B cell (primary cell): ENCODE data around the gene ANKRD49. TPM values are rescaled to one million over a fixed set of nuclear protein-coding genes. Genes with fewer than 3 reads are reported as not detected.

Source experiments
- ATAC-seq: fragments of 200-7000 bp; cut with Tn5 transposase; one replicate; pipeline ENCODE4 v1.10.0; 2021; ENCODE audit warnings: low read depth, mild to moderate bottlenecking, moderate number of reproducible peaks, moderate library complexity
- CTCF ChIA-PET: fragments of 350-600 bp; sonication (Branson Sonifier 250); formaldehyde crosslinking; loops from one replicate; lab custom pipeline; 2021; ENCODE audit warnings: antibody characterized with exemption, inconsistent platforms; lab: Charles Lee
- POLR2A ChIA-PET: fragments of 350-600 bp; sonication (Branson Sonifier 250); formaldehyde crosslinking; loops from one replicate; lab custom pipeline; 2021; ENCODE audit warnings: antibody characterized with exemption; lab: Charles Lee
- DNase-seq: peaks from one replicate; pipeline ENCODE4 v3.0.0; 2013
- H2AFZ ChIP-seq: 2 replicates; pipeline ENCODE4 v1.6.1; 2012; ENCODE audit warnings: mild to moderate bottlenecking, low read depth, low read length; ENCODE audit not compliant: insufficient read depth, poor library complexity, severe bottlenecking
- H3K27ac ChIP-seq, 2 donors: 1 replicate in 1 of 2; 2 replicates in 1 of 2; pipeline ENCODE4 v1.5.1; 2012 to 2013; ENCODE audit warnings: low read length in 2 of 2, mild to moderate bottlenecking in 2 of 2, moderate library complexity in 1 of 2
- H3K27me3 ChIP-seq, 4 experiments: fragments of 200-600 bp in 1 of 4; sonication (generic) in 1 of 4; replicated peaks in 1 of 4; 1 replicate in 2 of 4; 2 replicates in 2 of 4; pipeline versions ENCODE4 v1.6.1 to v1.7.0; 2013 to 2016; ENCODE audit warnings: low read length in 3 of 4, mild to moderate bottlenecking in 2 of 4, mixed read lengths in 1 of 4, moderate library complexity in 1 of 4; ENCODE audit not compliant: insufficient read depth in 4 of 4, control insufficient read depth in 3 of 4; ENCODE audit errors: control extremely low read depth in 1 of 4
- H3K36me3 ChIP-seq, 2 experiments: replicated peaks in 1 of 2; 1 replicate in 1 of 2; 2 replicates in 1 of 2; pipeline versions ENCODE4 v1.6.1 to v1.7.1; 2013; ENCODE audit warnings: low read length in 1 of 2; ENCODE audit not compliant: insufficient read depth in 2 of 2, control insufficient read depth in 1 of 2; ENCODE audit errors: control extremely low read depth in 1 of 2, extremely low read depth in 1 of 2
- H3K4me1 ChIP-seq, 2 donors: fragments of 200-600 bp in 1 of 2; sonication (generic) in 1 of 2; 1 replicate in 1 of 2; 2 replicates in 1 of 2; pipeline versions ENCODE4 v1.5.1 to v1.6.1; 2013 to 2017; ENCODE audit warnings: low read length in 2 of 2; ENCODE audit not compliant: control insufficient read depth in 2 of 2, insufficient read depth in 2 of 2
- H3K4me2 ChIP-seq: replicated peaks from 2 replicates; pipeline ENCODE3; 2012; ENCODE audit warnings: mild to moderate bottlenecking, low read depth, low read length; ENCODE audit not compliant: poor library complexity, severe bottlenecking
- H3K4me3 ChIP-seq, 5 experiments: fragments of 200-600 bp in 1 of 5; sonication (generic) in 1 of 5; 1 replicate in 3 of 5; 2 replicates in 2 of 5; pipeline versions ENCODE4 v1.5.1 to v1.7.0; 2011 to 2016; ENCODE audit warnings: low read length in 4 of 5, mild to moderate bottlenecking in 4 of 5, low read depth in 2 of 5, control low read depth in 1 of 5, moderate library complexity in 1 of 5; ENCODE audit not compliant: insufficient read depth in 1 of 5; ENCODE audit errors: control extremely low read depth in 1 of 5, extremely low read depth in 1 of 5
- H3K79me2 ChIP-seq: fragments of 200-600 bp; sonication (generic); one replicate; pipeline ENCODE4 v1.6.0; 2016; ENCODE audit warnings: low read length; ENCODE audit not compliant: control insufficient read depth, insufficient read depth
- H3K9ac ChIP-seq: fragments of 200-600 bp; sonication (generic); 2 replicates; pipeline ENCODE4 v1.6.1; 2017; ENCODE audit warnings: mild to moderate bottlenecking, low read length, moderate library complexity
- H3K9me3 ChIP-seq, 3 donors: one replicate each; pipeline versions ENCODE4 v1.6.1 to v1.7.1; 2013; ENCODE audit warnings: low read length in 2 of 3; ENCODE audit not compliant: control insufficient read depth in 2 of 3, insufficient read depth in 1 of 3; ENCODE audit errors: control extremely low read depth in 1 of 3
- H4K20me1 ChIP-seq: 2 replicates; pipeline ENCODE4 v1.6.0; 2012; ENCODE audit warnings: mild to moderate bottlenecking, low read length; ENCODE audit not compliant: insufficient read depth, control insufficient read depth, poor library complexity, severe bottlenecking
- H3K27ac Mint-ChIP-seq: one replicate; pipeline ENCODE4 v1.8.0; 2021; ENCODE audit warnings: mixed read lengths
- H3K27me3 Mint-ChIP-seq: one replicate; pipeline ENCODE4 v1.8.0; 2021; ENCODE audit warnings: mixed read lengths
- H3K4me1 Mint-ChIP-seq: one replicate; pipeline ENCODE4 v1.8.0; 2021; ENCODE audit warnings: mixed read lengths
- H3K4me3 Mint-ChIP-seq: one replicate; pipeline ENCODE4 v1.8.0; 2021; ENCODE audit warnings: mixed read lengths
- H3K9me3 Mint-ChIP-seq: one replicate; pipeline ENCODE4 v1.8.0; 2022; ENCODE audit warnings: mixed read lengths; ENCODE audit not compliant: insufficient read depth
- CTCF ChIP-seq: fragments of 200-600 bp; IDR thresholded peaks from one replicate; pipeline ENCODE4 v1.8.0; 2022; ENCODE audit warnings: antibody characterized with exemption, mild to moderate bottlenecking
- EZH2 ChIP-seq: IDR thresholded peaks from 2 replicates; pipeline ENCODE4 v1.6.1; 2012; ENCODE audit warnings: borderline replicate concordance, low read depth, mild to moderate bottlenecking, moderate library complexity, low read length; ENCODE audit not compliant: insufficient read depth, poor library complexity, severe bottlenecking
- WGBS: methylation state at CpG from one replicate; pipeline ENCODE4 v1.1.5; 2013; ENCODE audit warnings: missing lambda C conversion rate; ENCODE audit not compliant: insufficient coverage; 5-methylcytosine and 5-hydroxymethylcytosine counted together
- intact Hi-C: fragments of 100-400 bp; cut with micrococcal nuclease; formaldehyde crosslinking; loops from one replicate; pipeline ENCODE4 v1.10.0; 2022
- polyA plus RNA-seq: library from polyadenylated mRNA; depleted of rRNA; stranded (reverse); fragments of >200 nt; gene quantifications from 2 replicates; pipeline ENCODE4 v1.2.3, GENCODE V29; 2012
- total RNA-seq, 2 donors: library from RNA; stranded (reverse); fragments of 120-200 nt in 1 of 2; gene quantifications; 1 replicate in 1 of 2; 2 replicates in 1 of 2; pipeline versions ENCODE4 v1.2.3 to v1.2.4, GENCODE V29; 2013 to 2022

Gene ANKRD49
- total and polyA plus RNA-seq, 2 donors (not counting 1 experiment from before 2014, with no cell fraction given): 21.3 to 51.4 TPM

DNA sequence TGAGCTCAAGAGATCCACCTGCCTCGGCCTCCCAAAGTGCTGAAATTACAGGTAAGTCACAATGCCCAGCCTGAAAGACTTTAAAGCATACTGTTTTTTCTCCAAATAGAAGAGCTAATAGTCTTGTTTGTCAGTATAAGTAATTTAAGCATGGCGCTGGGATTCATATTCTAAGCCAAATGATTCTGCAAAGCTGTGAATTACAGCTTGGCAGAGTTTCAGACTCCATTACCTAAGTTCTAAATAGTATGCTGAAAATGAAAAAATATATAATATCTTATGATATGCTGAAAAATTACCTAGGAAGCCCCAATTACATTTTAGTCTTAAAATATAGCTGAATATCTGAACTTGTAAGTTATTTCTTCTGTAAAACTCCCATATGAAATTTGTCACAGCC, 39.5 kb upstream of the ANKRD49 start:
- no peak overlapping the region for H3K27ac Mint-ChIP-seq
- Histone ChIP-seq H3K9me3 (no peaks in the 10 kb centered on the region), H3K4me1 (no peaks in the 10 kb centered on the region), H3K36me3 (peaks cover 6 to 8% of the 10 kb centered on the region in 2 experiments), H3K27ac (no peak overlapping the region), H3K27me3 (no peaks in the 10 kb centered on the region), H3K79me2 (no peaks in the 10 kb centered on the region), H3K4me3 (no peak overlapping the region), H3K4me2 (no peak overlapping the region), H3K9ac (no peak overlapping the region), H2AFZ (no peak overlapping the region), H4K20me1 (no peaks in the 10 kb centered on the region)
- no peak overlapping the region for H3K4me3 Mint-ChIP-seq
- DNase-seq: no peak
- TF ChIP-seq EZH2: no peak
- TF ChIP-seq CTCF: no peak
- H3K27me3 Mint-ChIP-seq: no peaks in the 10 kb centered on the region
- H3K9me3 Mint-ChIP-seq: peaks cover 2% of the 10 kb centered on the region
- ChIA-PET POLR2A (no interaction called here), CTCF (interaction anchor here (0.7 kb wide), 1 partner anchor 1864 kb away, joined by 4 read pairs; no protein-coding TSS in a partner anchor)
- intact Hi-C loops: no loop called here
- no peaks in the 10 kb centered on the region for H3K4me1 Mint-ChIP-seq
- no peak for ATAC-seq
- WGBS: no CpG with 5 or more reads among the region's 2 CpGs

GRCh38 chr11:94455861-94456260, 37.9 kb upstream of the ANKRD49 start:
- H3K4me3 Mint-ChIP-seq: no peak overlapping the region
- WGBS: no CpG with 5 or more reads among the region's 1 CpG
- no peaks in the 10 kb centered on the region for H4K20me1 ChIP-seq
- DNase-seq: no peak
- ChIA-PET CTCF (no interaction called here), POLR2A (no interaction called here)
- H3K4me1 ChIP-seq: no peaks in the 10 kb centered on the region
- H3K4me1 Mint-ChIP-seq: no peaks in the 10 kb centered on the region
- no peaks in the 10 kb centered on the region for H3K27me3 ChIP-seq
- no peak overlapping the region for H3K4me2 ChIP-seq
- H3K27ac ChIP-seq: no peak overlapping the region
- no peak overlapping the region for H3K27ac Mint-ChIP-seq
- TF ChIP-seq EZH2 (no peak), CTCF (no peak)
- no peaks in the 10 kb centered on the region for H3K27me3 Mint-ChIP-seq
- peaks cover 8 to 20% of the 10 kb centered on the region in 2 experiments for H3K36me3 ChIP-seq
- no peaks in the 10 kb centered on the region for H3K9me3 ChIP-seq
- H3K79me2 ChIP-seq: no peaks in the 10 kb centered on the region
- H3K9ac ChIP-seq: no peak overlapping the region
- no peak for ATAC-seq
- no peak overlapping the region for H3K4me3 ChIP-seq
- H2AFZ ChIP-seq: no peak overlapping the region
- peaks cover 2% of the 10 kb centered on the region for H3K9me3 Mint-ChIP-seq
- intact Hi-C loops: no loop called here
